HFFc6 (cell line): ENCODE data around the gene ADAMTS9. TPM values are rescaled to one million over a fixed set of nuclear protein-coding genes. Genes with fewer than 3 reads are reported as not detected.
"Not testable (repeated sequence)": the region's sequence is repeated elsewhere in the genome, so short reads cannot be mapped to it uniquely, and the experiment has no call there.

Experiments
- DNase-seq: peaks from one replicate; pipeline ENCODE4 v3.0.0-alpha.2; 2018
- H3K27ac Mint-ChIP-seq: 2 replicates; pipeline ENCODE4 v1.8.0; 2020; ENCODE audit warnings: mild to moderate bottlenecking, mixed read lengths
- H3K27me3 Mint-ChIP-seq: 2 replicates; pipeline ENCODE4 v1.8.0; 2021; ENCODE audit warnings: mild to moderate bottlenecking, moderate library complexity, mixed read lengths; ENCODE audit not compliant: insufficient read depth
- H3K36me3 Mint-ChIP-seq: 2 replicates; pipeline ENCODE4 v1.8.0; 2021; ENCODE audit warnings: low read depth, mixed read lengths
- H3K4me1 Mint-ChIP-seq: 2 replicates; pipeline ENCODE4 v1.8.0; 2020; ENCODE audit warnings: low read depth, mixed read lengths
- H3K4me3 Mint-ChIP-seq: 2 replicates; pipeline ENCODE4 v1.8.0; 2020; ENCODE audit warnings: mild to moderate bottlenecking, moderate library complexity, mixed read lengths
- H3K9me3 Mint-ChIP-seq: 2 replicates; pipeline ENCODE4 v1.8.0; 2020; ENCODE audit warnings: mild to moderate bottlenecking, mixed read lengths
- CTCF ChIP-seq: fragments of 200-600 bp; sonication (generic); IDR thresholded peaks from 2 replicates; pipeline ENCODE4 v1.5.0; 2021; ENCODE audit warnings: antibody characterized with exemption, mild to moderate bottlenecking
- total RNA-seq, 6 experiments: library from RNA; stranded (reverse); fragmentation: NEBNext Ultra II Directional; extraction: Animal tissue kit (Norgen Biotek cat#: 25700); gene quantifications; 2 replicates in 1 of 6; 3 replicates in 5 of 6; pipeline ENCODE4 v1.2.3, GENCODE V29; 2021

The ADAMTS9 gene
- total RNA-seq, 6 experiments from 2014 or later: 0.07 to 0.14 (median 0.12) TPM; not detected in 1

GRCh38 chr3:64550745-64551144 lies 137.1 kb downstream of the ADAMTS9 start:
- peaks cover 27% of the 10 kb centered on the region for H3K27me3 Mint-ChIP-seq
- no peak for TF ChIP-seq CTCF
- no peak overlapping the region for H3K4me3 Mint-ChIP-seq
- no peaks in the 10 kb centered on the region for H3K36me3 Mint-ChIP-seq
- H3K27ac Mint-ChIP-seq: no peak overlapping the region
- H3K4me1 Mint-ChIP-seq: no peaks in the 10 kb centered on the region
- no peaks in the 10 kb centered on the region for H3K9me3 Mint-ChIP-seq
- DNase-seq: no peak

- no peaks in the 10 kb centered on the region for H3K36me3 Mint-ChIP-seq
- no peaks in the 10 kb centered on the region for H3K4me1 Mint-ChIP-seq
- DNase-seq: no peak
- no peak overlapping the region for H3K4me3 Mint-ChIP-seq
- TF ChIP-seq CTCF: no peak
- no peaks in the 10 kb centered on the region for H3K9me3 Mint-ChIP-seq
- H3K27me3 Mint-ChIP-seq: peaks cover 24% of the 10 kb centered on the region
- H3K27ac Mint-ChIP-seq: no peak overlapping the region
Measured at GRCh38 chr3:64549869-64550268, 137.9 kb downstream of the ADAMTS9 start.

- no peak for TF ChIP-seq CTCF
- no peaks in the 10 kb centered on the region for H3K36me3 Mint-ChIP-seq
- no peaks in the 10 kb centered on the region for H3K9me3 Mint-ChIP-seq
- H3K4me1 Mint-ChIP-seq: no peaks in the 10 kb centered on the region
- no peak overlapping the region for H3K4me3 Mint-ChIP-seq
- H3K27ac Mint-ChIP-seq: no peak overlapping the region
- peaks cover 23% of the 10 kb centered on the region for H3K27me3 Mint-ChIP-seq
- no peak for DNase-seq
Measured at GRCh38 chr3:64548200-64548889, 139.5 kb downstream of the ADAMTS9 start.

- no peak overlapping the region for H3K4me3 Mint-ChIP-seq
- H3K4me1 Mint-ChIP-seq: no peaks in the 10 kb centered on the region
- no peaks in the 10 kb centered on the region for H3K9me3 Mint-ChIP-seq
- DNase-seq: no peak
- H3K27ac Mint-ChIP-seq: no peak overlapping the region
- H3K27me3 Mint-ChIP-seq: peaks cover 17% of the 10 kb centered on the region
- no peak for TF ChIP-seq CTCF
- no peaks in the 10 kb centered on the region for H3K36me3 Mint-ChIP-seq
Measured at GRCh38 chr3:64546856-64547255, 140.9 kb downstream of the ADAMTS9 start.

- not testable (repeated sequence) for H3K9me3 Mint-ChIP-seq, H3K27ac Mint-ChIP-seq, H3K36me3 Mint-ChIP-seq, H3K4me1 Mint-ChIP-seq, H3K4me3 Mint-ChIP-seq, DNase-seq
- peaks cover 17% of the 10 kb centered on the region for H3K27me3 Mint-ChIP-seq
Measured at GRCh38 chr3:64545239-64545638, 142.6 kb downstream of the ADAMTS9 start.

GRCh38 chr3:64541803-64542202 lies 146.0 kb downstream of the ADAMTS9 start:
- no peak for TF ChIP-seq CTCF
- no peak for DNase-seq
- no peaks in the 10 kb centered on the region for H3K4me1 Mint-ChIP-seq

More at GRCh38 chr3:64541803-64542202, 146.0 kb downstream of the ADAMTS9 start:
- Mint-ChIP-seq H3K27me3 (peaks cover 7% of the 10 kb centered on the region), H3K36me3 (no peaks in the 10 kb centered on the region), H3K27ac (no peak overlapping the region), H3K9me3 (no peaks in the 10 kb centered on the region), H3K4me3 (no peak overlapping the region)
